Activated CD8-positive, alpha-beta memory T cell treated with anti-CD3 and anti-CD28 coated beads, Interleukin-2, amount 50 U/mL, for 1 hour (primary cell): ENCODE data around the gene PLXNB1.

ENCODE experiments used
- DNase-seq: peaks from one replicate; pipeline ENCODE4 v3.0.0-alpha.2; 2020; ENCODE audit errors: extremely low read depth

PLXNB1 gene

DNA sequence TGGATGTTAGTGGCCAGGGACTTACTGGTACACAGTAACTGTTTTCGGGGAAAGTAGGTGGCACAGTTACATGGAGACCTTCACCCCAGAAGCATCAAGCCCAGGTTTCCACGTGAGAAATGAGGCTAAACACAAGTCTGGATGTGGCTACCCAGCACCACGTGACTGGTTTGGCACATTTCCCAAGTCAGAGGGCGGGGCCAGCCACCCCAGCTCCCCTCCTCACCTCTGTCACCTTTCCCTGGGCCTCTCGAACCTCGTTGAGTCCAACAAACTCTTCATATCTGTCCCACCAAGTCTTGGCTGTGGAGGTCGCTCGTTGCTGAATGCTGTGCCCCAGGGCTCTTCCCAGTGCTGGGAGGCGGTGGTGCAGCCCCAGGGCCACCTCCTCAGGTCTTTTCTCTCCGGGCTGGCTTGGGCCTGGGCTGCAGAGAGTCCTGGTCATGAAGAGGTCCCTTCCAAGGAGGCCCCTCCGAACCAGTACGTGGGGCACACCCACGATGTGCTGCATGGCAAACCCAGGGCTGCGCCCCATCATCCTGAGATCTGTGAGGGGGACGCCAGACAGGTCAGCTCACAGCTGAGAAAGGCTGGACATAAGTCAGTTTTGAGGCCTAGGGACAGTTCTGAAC is 4.8 kb upstream of the PLXNB1 start:
- DNase-seq, result no peak

DNA sequence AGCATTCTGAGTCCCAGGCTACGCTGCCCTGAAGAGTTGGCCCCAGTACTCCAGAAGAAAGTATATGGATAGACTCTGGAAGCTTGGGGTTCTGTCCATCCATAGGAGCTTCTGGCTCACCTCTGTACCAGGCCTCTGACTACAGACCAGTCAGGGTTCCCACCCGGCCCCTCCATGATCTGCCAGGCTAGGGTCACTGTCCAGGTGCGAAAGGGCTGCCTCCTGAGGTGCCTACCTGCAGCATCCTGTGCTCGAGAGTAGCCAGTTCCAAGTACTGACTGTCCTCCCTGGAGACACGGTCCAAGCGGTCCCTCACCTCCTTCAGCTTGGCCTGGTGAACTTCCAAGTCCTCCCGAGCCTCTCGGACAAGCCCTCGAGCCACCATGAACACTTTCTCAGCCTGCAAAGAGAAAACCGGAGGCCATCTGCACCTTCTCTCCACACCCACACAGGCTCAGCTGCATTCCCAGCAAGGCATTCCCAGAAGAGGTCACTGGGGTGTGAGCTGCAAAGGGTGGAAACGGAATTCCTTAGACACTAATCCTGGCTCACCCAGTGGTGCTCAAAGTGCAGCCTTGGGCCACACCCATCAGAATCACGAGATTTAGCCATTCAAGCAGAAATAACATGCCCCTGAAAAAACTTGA is 3.7 kb upstream of the PLXNB1 start:
- DNase-seq, result no peak

DNA sequence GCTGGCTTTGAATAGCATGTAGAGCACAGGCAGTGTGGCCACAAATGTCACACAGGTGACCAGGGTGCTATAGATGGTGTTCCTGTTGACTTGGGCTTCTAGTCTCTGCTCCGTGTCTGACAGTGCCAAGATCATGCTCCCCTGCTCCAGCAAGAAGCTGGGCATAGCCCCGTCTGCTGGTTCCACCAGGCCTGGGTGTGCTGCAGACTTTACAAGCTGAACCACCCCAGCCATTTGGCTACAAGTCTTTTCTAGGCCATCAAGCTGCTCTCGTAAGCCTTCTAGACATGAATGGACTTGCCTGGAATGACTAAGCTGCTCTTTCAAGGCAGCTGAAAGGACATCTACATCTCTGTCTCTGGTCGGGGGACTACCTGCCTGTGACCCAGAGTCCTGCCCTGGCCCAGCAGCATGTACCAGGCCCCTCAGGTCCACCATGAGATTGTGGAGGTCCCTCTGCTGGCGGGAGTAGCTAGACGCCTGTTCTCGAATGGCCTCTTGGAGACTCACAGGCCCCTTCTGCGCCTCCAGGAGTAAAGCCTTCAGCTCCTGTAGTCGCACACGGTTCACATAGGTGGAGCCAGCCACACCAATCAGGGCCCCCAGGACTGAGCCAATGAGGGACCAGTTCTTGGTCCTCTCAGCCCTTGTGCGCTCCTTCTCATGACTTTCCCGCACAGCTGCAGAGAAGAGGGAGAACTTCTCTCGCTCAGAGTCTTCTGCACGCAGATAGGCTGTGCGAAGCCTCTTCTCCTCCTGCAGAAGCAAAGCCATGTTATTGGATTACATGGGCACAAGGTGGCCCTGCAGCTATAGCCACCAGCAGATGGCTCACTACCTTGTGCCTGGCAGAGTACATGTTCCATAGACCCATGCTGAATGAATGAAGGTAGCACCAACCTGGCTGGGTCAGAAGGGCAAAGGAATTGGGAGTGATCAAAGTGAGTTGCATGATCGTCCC is 2.8 kb upstream of the PLXNB1 start:
- no peak for DNase-seq

DNA sequence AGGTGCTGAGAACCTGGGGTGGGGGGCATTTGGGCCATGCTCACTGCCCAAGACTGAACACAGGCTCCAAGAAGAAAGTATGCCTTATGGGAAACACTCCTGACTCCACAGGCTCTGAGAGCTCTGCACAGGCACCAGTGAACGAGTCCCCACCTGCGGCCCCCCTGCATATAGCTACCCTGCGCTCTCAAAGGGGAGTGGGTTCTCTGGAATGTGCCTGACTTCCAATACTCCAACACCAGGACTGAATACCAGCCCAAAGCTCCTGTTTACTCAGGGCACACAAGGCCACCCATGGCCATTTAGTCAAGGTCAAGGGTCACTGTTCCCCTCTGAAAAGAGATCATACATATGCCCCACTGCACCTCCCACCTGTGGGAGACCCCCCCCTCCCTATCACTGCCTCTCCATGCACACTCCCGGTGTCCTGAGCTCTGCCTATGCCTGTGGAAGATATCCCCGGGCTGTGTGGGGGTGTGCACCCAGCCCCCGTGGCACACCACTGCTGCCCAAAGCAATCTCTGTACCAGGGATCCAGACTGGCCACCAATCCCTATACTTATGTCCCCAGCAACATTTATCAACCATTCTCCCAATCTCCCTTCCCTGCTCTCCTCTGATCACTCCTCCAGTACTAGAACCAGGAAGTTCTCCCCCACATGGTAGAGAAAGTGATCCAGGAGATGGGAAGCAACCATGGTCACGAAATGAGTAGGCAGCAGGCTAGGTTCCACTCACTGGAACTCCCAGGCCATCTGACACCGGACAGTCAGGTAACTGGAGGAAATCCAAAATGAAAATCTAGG is 1.5 kb upstream of the PLXNB1 start:
- no peak for DNase-seq

DNA sequence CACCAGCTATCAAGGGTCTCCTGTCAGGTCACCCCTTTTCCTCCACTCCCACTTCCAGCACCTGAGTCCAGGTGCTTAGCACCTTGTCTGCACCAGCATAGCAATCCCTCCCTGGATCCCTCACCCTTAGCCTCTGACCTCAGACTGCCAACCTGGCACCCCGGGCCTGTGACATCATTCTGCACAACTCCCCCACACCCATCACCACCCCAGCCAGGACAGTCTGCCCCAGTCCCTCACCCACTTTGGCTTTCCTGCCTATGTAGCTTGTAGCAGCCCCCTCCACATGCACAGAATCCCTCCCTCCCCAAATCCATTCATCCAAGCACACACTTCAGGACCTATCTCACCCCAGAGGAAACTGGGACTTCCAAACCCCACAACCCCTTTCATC is 819 bp upstream of the PLXNB1 start:
- DNase-seq, result no peak

DNA sequence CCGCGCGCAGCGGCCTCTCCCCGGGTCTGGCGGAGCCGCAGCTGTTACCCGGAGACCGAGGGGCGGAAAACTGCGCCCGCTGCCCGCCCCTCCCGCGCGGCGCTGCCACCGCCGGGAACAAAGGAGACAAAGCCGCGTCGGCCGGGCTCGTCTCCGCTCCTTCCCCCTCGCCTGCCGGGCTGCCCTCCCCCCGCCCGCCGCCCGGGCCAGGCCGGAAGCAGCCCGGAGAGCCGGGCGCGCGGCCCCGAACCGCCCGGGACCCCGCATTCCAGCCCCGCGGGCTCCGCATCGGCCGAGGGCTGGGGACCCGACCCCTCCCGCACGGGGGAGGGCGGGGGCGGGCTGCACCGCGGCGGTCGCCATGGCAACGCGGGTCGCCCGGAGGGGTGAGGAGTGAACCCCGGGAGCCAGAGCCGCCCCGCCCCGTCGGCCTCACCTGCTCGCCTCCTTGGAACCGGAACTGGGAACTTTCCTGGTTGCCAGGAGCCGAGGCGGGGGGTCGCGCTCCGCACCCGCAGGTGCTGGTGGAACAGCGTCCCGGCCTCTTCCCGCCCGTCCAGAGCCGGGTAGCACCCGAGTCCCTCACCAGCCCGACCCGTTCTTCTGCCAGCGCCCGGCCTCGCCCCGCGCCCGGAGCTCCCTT is 448 bp downstream of the PLXNB1 start:
- no peak for DNase-seq

DNA sequence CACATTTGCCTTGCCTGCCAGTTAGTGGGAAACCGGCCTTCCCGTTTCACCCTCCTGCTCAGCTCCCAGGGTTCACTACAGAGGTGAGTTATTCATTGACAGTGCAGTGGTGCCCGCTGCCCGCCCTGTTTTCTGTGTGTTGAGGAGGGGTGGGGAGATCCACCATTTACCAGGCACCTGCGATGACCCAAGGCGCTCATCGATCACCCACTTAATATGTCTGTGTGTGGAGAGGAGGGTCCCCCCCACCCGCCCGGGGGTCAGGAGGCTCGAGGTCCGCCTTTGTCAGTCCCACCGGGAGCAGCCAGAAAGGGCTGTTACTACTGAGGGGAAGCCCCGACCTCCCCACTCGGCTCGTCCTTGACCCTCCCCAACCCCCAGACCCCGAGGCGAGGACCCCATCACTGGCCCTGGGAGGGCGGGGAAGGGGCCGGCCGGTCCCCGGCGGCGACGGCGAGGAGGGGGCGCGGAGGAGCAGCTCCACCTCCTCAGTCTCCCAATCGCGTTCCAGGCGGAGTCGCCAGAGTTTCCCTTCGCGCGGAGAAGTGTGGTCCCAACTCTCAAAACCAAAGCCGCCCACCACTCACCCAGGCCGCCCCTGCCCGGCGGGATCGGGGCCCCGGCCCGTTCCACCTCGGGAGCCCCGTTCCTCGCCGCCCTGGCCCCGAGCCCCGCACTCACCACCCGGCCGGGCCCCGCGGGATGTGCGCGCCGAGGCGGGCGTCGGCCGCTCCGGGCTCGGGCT is 1.1 kb downstream of the PLXNB1 start:
- DNase-seq, result no peak

DNA sequence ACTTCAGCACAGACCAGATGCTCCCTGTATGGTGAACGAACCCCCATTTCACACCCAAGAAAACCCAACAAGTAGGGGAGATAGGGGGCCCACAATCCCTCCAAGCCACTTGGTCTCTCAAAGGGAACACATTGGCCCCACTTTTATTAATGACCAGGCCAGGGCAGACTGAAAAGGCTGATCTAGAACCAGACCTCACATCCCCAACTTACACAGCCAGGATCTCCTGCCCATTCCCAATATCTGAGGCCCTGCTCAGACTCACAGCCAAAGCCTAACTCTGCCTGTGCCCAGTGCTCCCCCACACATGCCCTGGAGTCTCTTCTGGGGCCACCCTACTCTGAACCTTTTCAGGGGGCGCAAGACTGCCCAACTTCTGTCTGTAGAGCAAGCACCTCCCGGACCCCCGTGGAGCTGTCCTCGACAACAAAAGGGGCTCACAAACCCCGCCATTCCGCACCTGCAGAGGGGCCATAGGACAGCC is 1.8 kb downstream of the PLXNB1 start:
- DNase-seq, result no peak

DNA sequence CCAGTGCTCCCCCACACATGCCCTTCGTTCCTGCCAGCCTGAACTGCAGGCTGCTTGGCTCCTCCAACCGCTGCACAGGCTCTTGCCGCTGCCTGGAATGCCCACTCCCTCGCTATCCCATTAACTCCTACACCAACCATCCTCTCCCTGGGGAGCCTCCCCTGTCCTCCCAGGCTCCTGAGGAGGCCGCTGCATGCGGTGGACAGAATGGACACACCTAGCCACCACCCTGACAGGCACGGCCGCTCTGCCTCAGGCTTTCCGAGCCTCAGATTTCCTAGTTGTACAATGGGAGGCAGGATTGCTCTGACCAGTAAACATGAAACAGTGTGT is 2.3 kb downstream of the PLXNB1 start:
- no peak for DNase-seq

DNA sequence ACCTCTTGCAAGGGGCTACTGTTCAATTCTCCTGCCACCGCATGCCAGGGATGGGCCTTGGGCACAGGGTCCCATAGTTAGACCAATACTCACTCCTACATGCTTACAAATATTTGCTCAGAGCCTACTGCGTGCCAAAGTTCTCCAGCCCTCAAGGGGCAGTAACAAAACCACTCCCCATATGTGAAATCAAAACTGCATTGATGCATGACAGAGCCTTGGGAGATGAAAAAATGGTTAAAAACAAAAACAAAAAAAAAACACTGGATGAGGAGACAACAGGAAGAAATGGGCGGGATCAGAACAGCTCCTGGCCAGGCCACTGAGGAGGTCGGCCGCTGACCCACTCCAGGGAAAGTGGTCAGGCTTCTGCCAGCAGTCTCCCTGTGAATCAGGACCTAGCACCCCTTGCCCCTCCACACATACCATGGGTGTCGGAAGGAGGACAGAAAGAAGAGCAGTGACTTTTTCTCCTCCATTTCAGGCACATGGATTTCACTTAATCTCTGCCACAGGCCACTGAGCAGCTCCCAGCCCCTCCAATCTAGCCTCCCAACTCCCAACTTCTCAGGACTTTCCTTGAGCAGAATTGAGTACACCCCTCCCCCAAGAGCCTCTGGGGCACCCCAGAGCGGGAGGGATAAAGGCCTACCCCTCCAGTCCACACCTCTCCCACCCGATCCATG is 2.8 kb downstream of the PLXNB1 start:
- DNase-seq, result no peak

DNA sequence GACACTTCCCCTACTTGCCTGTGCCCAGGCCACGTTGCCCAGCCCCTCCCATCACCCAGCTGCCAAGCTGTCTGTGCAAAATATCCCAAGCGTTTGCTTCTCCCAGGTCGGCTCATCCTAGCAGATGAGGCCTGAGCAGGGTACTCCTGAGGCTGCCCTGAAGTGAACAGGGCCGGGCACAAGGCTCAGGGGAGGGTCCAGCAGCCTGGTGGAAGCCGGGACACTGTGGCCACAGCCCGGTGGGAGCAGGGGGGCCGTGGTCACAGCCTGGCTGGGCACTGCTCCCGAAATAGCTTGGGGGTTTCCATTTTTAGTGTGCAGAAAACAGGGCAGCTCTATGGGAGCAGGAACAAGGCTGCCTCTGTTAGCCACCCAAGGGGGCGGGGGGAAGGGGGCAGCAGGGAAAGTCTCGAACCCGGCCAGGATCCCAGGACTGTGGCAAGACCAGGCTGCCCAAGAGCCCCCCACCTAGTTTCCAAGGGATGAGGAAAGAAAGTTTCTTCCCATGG is 3.4 kb downstream of the PLXNB1 start:
- DNase-seq, result no peak

DNA sequence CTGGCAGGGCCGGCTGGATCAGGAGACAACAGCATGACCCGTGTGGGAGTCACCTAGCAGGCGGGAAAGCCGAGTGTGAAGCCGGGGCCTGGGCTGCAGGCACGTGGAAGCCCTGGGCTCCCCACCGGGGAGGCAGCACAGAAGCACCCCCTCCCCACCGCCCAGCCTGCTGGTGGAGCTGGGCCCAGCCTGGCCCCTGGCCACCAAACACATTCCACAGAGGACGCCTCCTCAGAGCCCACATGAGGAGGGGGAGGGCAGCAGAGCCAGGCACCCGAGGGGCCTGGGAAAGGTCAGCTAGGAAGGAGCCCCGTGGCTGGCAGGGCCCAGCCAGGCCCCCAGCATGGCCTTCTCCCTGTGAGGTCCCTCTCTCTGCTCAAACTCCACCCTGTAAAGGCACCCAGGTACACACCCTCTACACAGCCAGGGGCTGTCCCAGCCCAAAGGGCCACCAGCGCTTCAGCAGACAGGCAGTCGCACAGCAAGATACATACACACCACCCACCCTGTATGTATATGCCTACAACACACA is 4.5 kb downstream of the PLXNB1 start:
- DNase-seq, result no peak

DNA sequence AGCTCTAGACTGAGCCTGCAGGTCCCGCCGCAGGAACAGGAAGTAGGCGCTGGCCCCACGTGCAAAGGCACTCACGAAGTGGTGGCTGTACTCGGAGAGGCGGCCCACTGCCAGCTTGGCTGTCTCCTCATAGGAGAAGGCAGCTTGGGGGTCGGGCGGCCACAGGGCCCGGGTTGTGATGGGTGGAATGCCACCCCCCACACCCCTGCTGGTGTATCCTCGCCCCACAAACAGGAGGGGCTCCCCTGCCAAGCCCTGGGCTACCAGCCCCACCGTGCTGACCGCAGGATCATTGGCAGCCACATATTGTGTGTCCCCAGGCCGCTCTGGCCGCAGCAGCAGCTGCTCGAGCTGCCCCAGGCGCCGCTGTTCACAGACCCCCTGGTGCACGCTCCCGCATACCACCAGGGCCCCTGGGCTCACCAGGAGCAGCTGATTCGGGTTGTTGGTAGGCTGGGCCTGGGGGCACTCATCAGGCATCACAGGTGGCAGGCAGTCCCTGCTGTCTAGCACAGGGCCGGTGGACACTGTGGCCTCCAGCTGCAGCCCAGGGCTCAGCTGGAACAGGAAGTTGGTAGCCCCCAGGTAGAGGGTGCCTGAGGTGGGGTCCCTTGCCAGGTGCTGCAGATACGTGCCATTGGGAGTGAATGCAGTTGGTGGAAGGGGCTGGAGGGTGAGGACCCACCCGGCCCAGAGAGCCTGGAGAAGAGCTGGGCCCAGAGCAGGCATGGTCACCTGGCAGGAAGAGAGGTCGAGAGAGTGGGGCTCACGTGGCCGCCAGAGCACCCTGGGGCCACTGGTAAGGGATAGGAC is 5.8 kb downstream of the PLXNB1 start:
- DNase-seq, result no peak

DNA sequence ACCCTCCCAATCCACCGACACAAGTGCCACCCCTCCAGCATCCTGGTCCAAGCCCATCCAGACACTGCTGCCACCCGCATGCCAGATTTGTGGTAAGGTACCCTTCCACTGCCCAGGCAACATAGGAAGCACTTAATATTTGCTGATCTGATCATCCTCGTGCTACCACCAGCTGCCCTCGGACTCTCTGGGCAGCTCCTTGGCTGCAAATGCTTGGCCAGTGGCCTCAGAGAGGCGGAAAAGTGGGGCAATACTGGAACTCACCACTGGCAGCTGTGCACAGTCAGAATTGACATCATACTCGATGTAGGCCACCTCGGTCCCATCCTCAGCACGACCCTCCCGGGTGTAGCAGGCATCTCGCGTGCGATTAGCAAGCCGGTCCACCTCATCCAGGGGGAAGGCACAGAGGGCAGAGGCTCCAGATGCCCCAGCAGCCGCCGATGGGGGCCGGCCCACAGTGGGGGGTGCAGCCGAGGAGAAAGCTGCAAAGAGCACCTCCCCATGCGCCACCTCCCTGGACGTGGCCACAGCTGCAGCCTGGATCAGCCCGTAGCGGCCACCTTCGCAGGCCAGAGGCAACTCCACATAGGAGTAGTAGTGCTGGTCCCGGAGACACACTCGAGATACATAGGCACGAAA is 6.5 kb downstream of the PLXNB1 start:
- DNase-seq, result no peak

DNA sequence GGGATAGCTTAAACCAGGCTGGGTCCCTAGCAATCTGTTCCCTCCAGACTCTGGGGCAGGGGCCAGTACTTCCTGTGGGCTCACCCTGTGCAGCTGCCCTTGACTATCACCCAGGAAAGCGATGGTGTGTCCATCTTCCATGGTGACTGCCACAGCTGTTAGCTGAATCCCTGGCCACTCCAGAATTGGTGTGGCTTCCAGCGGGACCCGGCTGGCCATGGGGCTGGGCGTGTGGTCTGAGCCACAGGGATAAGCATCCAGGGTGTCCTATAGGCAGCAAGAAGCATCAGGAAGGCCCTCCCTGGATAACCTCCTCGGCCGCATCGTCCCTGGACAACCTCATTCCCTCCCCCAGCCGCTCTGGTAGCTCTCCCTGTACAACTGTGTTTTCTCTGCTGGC is 7.2 kb downstream of the PLXNB1 start:
- no peak for DNase-seq

DNA sequence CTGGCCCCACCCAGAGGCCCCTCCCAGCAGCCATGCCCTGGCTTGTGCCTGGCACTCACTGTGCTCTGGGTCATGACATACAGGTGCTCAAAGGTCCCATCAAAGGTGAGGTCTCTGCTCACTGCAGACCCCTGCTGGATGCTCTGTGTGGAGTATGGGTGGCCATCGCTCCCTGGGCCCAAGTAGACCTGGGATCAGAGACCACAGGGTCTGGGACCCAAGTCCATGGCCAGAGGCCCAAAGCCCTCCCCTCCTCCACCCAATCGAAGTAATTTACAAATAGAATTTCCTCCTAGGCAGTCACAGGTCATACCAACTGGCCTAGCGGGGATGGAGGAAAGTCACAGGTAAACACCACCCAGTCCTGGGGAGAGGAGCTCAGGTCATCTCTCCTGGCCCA is 7.6 kb downstream of the PLXNB1 start:
- no peak for DNase-seq

DNA sequence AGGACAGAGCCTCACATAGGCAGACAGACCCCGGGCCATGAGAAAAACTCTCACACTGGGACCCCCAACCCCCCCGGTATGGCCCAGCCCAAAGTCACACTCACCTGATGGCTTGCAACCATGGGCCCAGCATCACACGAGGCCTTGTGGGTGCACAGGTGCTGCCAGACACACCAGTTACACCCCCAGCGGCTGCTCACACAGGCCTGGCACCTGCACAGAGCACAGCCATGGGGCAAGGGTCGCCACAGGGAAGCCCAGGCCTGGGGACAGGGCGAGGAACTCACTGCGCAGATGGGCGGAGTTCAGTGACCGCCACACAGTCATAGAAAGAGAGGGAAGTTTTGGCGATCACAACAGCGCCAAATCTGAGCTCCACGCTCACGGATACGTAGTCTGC is 9.3 kb downstream of the PLXNB1 start:
- DNase-seq, result no peak

DNA sequence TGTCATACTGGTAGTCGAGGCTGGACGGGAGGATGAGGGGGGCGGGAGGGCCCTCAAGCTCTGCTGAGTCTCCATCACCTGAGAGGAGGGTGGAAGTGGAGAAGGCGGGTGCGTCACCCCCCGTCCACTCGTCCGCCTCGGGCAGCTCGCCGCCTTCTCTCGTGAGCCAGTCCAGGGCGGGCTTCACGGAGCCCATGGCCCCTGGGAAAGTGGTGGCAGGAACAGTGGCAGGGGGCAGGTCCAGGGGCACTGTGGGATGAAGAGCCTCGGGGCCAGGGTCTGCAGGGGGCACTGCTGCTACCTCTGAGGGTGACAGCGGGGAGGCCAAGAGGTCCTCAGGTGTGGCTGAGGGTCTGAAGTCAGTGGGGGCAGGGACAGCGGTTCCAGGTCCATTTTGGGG is 10.3 kb downstream of the PLXNB1 start:
- DNase-seq, result no peak
